GM20431 (cell line): Measurements from ENCODE around the gene G6PC3.
"Not testable (repeated sequence)": the region's sequence is repeated elsewhere in the genome, so short reads cannot be mapped to it uniquely, and the experiment has no call there.

Source experiments
- in situ Hi-C: fragments of 300-500 bp; cut with MseI, MboI; formaldehyde crosslinking; loops from one replicate; pipeline ENCODE4 v1.15.0; 2020; ENCODE audit warnings: low sequenced_read_pairs; ENCODE audit not compliant: unreplicated experiment

G6PC3 gene

GRCh38 chr17:44081681-44082080 lies 11.1 kb downstream of the G6PC3 start:
- in situ Hi-C loops = no loop called here

- in situ Hi-C loops = no loop called here
Observed at GRCh38 chr17:44082256-44082927, 11.9 kb downstream of the G6PC3 start.

- in situ Hi-C loops = no loop called here
Observed at GRCh38 chr17:44083250-44083849, 12.8 kb downstream of the G6PC3 start.

DNA sequence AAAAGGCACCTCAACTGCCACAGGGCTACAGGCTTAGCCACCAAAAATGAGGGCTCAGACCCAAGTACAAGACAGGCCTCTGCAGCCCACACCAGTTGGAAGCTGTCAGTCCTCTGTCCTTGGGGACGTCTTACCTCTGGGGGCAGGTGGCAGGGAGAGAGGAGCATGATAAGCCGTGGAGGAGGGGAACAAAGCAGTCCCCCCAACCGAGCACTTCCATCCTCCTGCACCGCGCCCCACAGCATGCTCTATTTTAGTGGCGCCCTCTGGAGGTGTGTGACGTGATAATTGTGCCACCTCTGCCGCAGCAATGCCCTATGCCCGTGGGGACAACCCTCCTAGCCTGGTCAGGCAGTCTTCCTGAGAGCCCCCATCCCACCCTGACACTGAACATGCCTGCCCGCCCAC lies 13.6 kb downstream of the G6PC3 start:
- in situ Hi-C loops = no loop called here

GRCh38 chr17:44084921-44085320 lies 14.4 kb downstream of the G6PC3 start:
- in situ Hi-C loops = no loop called here

- in situ Hi-C loops = no loop called here
Observed at GRCh38 chr17:44085908-44086307, 15.4 kb downstream of the G6PC3 start.

GRCh38 chr17:44086364-44087311 lies 16.1 kb downstream of the G6PC3 start:
- in situ Hi-C loops = no loop called here

DNA sequence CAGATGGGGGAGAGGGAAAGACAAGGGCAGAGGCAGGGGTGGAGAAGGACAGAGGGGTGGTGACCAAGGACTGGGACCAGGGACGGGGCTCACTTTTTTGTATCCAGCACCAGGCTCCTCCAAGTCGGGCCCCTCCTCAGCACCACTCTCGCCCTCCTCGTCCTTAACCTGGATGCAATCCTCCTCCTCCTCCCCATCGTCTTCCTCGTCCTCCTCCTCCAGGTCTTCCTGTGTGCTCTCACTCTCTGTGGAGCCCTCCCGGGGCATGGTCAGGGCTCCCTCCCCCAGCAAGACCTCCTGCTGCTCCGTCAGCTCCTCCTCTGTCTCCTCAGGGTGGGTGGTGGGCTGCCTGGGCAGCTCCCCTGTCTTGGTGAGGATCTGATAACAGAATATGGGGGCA lies 16.8 kb downstream of the G6PC3 start:
- in situ Hi-C loops = no loop called here

DNA sequence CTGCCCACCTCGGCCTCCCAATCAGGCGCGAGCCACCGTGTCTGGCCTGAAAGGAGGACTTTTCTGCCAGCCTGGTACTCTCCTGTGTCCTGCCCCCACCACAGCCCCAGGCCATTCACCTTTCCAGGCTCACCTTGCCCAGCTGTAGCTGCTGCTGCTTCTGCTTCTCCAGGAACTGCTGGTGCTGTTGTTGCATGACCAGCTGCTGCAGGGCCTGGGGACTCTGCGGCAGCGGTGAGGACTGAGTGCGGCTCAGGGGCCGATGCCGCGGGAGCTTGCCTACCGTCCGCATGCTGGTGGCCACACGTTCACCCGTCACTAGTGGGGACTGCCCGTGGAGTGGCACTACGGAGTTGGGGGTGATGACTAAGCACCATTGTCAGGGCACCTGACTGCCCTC lies 17.7 kb downstream of the G6PC3 start:
- in situ Hi-C loops = no loop called here

DNA sequence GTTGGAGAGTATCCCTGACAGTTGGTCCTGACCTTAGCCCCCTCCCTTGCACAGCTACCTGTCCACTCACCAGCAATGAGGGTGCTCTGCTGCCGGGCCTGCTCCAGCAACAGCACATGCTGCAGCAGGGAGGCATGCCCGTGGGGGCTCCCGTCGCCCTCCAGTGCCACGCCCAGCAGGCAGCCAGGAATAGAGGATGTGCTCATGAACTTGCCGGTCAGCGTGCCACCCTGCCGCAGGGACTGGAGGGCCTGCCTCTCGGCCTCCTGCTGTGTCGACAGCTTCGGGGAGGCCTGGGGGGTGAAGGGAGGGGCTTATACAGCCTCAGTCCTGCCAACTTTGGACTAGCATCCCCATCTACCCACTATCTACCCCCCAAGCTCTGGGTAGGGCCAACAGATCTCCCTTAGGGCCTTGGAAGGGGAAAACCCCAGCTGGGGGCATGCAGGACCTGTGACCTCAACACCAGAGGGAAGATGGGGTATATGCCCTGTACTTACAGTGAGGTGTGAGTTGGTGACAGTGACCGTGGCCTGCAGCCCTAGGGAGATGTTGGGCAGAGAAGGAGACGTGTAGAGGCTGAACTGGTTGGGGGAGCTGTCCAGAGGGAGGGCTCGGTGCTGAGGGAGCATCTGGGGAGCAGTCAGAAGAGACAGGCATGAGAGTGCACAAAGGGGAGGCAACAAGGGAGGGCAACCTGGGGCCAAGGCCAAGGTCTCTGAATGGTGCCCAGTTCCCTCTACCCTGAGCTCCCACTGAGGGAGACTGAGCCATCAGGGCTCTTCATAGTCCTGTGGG lies 20.9 kb downstream of the G6PC3 start:
- in situ Hi-C loops = no loop called here

DNA sequence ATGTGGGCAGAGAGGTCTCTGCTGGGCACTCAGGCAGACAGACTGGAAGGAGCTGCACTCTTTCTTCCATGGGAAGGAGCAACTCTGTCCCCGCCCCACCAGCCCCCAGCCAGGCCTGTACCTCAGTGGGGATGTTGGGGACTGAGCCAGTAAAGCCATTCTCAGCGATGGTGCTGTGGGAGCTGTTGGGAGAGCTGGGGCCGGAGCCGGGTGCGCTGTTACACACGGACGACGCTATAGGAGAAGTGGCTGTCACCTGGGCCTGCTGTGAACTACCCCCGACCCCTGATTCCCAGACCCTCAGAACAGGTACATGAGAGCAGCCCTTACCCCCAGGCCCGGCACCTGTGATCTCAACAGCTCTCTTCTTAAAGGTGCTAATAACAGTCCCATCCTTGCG lies 21.5 kb downstream of the G6PC3 start:
- in situ Hi-C loops = no loop called here

- in situ Hi-C loops = no loop called here
Observed at GRCh38 chr17:44093231-44093900, 22.8 kb downstream of the G6PC3 start.

DNA sequence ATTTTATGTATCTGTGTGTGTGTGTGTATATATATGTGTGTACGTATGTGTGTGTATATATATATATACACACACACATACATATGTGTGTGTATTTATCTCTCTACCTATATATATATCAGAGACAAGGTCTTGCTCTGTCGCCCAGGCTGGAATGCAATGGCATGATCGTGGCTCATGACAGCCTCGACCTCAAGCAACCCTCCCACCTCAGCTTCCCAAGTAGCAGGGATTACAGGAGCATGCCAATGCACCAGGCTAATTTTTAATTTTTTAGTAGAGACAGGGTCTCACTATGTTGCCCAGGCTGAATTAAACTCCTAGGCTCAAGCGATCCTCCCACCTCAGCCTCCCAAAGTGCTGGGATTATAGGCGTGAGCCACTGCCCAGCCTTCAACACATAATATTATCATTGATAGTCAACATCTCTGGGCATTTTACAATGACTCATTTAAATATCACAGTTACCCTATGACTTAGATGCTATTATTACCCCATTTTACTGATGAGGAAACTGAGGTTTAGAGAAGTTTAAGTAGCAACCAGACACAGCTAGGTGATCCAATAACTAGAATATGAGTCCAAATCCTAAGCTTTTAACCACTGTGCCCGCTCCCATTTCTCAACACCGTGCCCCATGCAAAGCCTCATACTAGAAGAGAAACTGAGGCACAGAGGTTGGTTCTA lies 24.3 kb downstream of the G6PC3 start:
- in situ Hi-C loops = no loop called here

DNA sequence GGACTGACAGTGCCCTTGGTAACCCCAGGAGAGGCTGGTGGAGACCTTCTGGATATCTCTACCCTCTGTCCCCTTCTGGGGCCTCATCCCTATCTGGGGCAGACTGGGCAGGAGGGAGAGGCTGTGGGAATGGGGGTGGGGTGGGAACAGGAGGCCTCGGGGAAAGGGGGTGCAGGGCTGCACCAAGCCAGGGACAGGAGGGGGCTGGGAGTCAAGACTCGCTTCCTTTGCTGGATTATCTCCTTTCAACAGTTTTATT lies 24.8 kb downstream of the G6PC3 start:
- in situ Hi-C loops = no loop called here

DNA sequence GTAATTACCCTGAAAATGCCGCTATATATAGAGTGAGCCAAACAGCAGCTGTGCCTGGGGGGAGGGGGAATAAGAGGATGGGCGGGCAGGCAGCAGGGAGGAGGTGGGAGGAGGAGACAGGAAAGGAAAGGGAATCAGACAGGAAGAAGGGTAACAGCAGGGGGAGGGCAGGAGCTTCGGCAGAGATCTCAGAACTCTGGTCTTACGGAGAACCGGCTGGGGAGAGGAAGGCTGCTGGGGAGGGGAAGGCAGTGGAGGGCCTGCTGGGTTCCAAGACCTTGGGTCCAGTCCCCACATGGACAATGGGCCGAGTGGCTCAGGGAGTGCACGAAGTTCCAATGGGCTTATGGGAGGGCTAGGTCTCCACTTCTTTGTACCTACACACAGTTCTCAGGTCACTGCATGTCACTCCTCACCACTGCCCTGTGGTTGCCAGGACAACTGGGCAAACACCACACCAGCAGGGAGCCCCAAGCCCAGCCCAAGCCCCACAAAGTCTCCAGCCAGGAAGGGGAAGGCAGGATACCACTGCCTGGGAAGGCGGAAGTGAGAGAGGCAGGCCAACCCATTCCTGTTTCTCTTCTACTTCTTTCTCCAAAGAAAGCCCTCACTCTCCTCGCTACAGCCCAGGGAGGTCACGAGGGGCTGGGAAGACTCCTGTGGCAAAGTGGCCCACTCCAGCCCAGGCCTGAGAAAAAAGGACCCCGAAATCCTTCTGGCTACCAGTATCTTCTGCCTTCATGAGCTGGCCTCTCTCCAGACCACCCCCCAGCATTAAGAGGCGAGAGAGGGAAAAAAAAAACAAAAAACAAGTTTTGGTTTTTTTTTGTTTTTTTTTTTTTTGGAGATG lies 25.3 kb downstream of the G6PC3 start:
- in situ Hi-C loops = no loop called here

- in situ Hi-C loops = no loop called here
Observed at GRCh38 chr17:44097110-44097958, 26.8 kb downstream of the G6PC3 start.

DNA sequence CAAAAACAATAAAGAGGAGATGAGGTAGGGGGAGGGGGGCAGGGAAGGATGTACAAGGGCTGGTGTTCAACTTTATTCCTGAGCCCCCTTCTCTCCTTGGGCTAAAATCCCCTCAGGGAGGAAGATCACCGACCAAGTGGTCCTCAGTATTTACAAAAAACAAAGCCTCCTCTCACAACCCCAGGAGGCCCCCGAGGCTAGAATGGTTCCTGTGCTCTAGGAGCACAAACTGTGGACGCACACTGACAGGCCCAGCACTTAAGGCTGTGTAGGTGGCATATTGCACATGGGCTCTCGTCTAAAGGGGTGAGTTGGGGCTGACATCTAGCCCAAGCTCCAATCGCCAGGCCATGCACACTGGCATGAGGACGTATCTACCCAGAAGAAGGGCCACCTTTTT lies 31.3 kb downstream of the G6PC3 start:
- in situ Hi-C loops = not testable (repeated sequence)
